SU-DHL-6 (cell line): ENCODE measurements around the gene ACACA.

Experiments
- H2AFZ ChIP-seq: fragments of 200-600 bp; sonication (generic); 2 replicates; pipeline ENCODE4 v1.6.1; 2014; ENCODE audit warnings: low read depth, mild to moderate bottlenecking, moderate library complexity, mixed read lengths, antibody characterized with exemption, low read length; ENCODE audit not compliant: severe bottlenecking
- H3F3A ChIP-seq: fragments of 200-600 bp; shearing (Covaris generic); 2 replicates; pipeline ENCODE4 v1.6.0; 2016; ENCODE audit warnings: antibody characterized with exemption, mild to moderate bottlenecking; ENCODE audit not compliant: insufficient read depth
- H3K27ac ChIP-seq: fragments of 200-600 bp; sonication (generic); 2 replicates; pipeline ENCODE4 v1.5.1; 2016; ENCODE audit warnings: low read depth, mild to moderate bottlenecking, low read length, moderate library complexity, mixed read lengths
- H3K27me3 ChIP-seq: fragments of 200-600 bp; sonication (generic), shearing (Covaris generic); 2 replicates; pipeline ENCODE4 v1.6.0; 2014; ENCODE audit warnings: mild to moderate bottlenecking, low read length
- H3K36me3 ChIP-seq: fragments of 200-600 bp; sonication (generic); 2 replicates; pipeline ENCODE4 v1.6.1; 2014; ENCODE audit warnings: mild to moderate bottlenecking, low read length, mixed read lengths
- H3K4me2 ChIP-seq: fragments of 300-600, 200-600 bp; shearing (Covaris generic), sonication (generic); 2 replicates; pipeline ENCODE4 v1.6.0; 2014; ENCODE audit warnings: low read length, low read depth, mild to moderate bottlenecking; ENCODE audit not compliant: poor library complexity, severe bottlenecking
- H3K4me3 ChIP-seq: fragments of 200-600 bp; sonication (generic); 2 replicates; pipeline ENCODE4 v1.5.1; 2014; ENCODE audit warnings: antibody characterized with exemption, low read length, mild to moderate bottlenecking, mixed read lengths; ENCODE audit not compliant: insufficient read depth, poor library complexity, severe bottlenecking
- H3K79me2 ChIP-seq: fragments of 200-600 bp; sonication (generic); 2 replicates; pipeline ENCODE4 v1.6.1; 2014; ENCODE audit warnings: mild to moderate bottlenecking, low read length, moderate library complexity; ENCODE audit not compliant: insufficient read depth
- H3K9ac ChIP-seq: fragments of 200-600 bp; sonication (generic); 2 replicates; pipeline ENCODE4 v1.7.0; 2014; ENCODE audit warnings: mild to moderate bottlenecking, low read length
- H3K9me2 ChIP-seq: fragments of 200-600 bp; sonication (generic); replicated peaks from 2 replicates; pipeline ENCODE4 v1.6.1; 2014; ENCODE audit warnings: low read length; ENCODE audit not compliant: insufficient read depth
- H3K9me3 ChIP-seq: fragments of 200-600 bp; sonication (generic); 2 replicates; pipeline ENCODE4 v1.6.1; 2014; ENCODE audit warnings: low read length, mixed read lengths; ENCODE audit not compliant: insufficient read depth
- H4K20me1 ChIP-seq: fragments of 200-600 bp; sonication (generic); 2 replicates; pipeline ENCODE4 v1.6.1; 2014; ENCODE audit warnings: low read depth, mild to moderate bottlenecking, antibody characterized with exemption, low read length, moderate library complexity, mixed read lengths
- CTCF ChIP-seq: fragments of 200-600 bp; sonication (generic); IDR thresholded peaks from one replicate; pipeline ENCODE4 v1.5.1; 2017; ENCODE audit warnings: antibody characterized with exemption, mild to moderate bottlenecking, low read length, moderate library complexity; ENCODE audit not compliant: insufficient read depth, poor library complexity, severe bottlenecking
- EZH2phosphoT487 ChIP-seq: fragments of 200-600 bp; sonication (generic), shearing (Covaris generic); conservative IDR thresholded peaks from 2 replicates; pipeline ENCODE4 v1.6.1; 2018; ENCODE audit warnings: mild to moderate bottlenecking, antibody characterized with exemption, low read length, moderate library complexity, mixed read lengths

ACACA gene

GRCh38 chr17:37310940-37311339, 95.7 kb downstream of the ACACA start:
- Histone ChIP-seq H3K27ac (no peak overlapping the region), H2AFZ (no peak overlapping the region), H3K4me2 (no peak overlapping the region), H3K36me3 (peaks cover 18% of the 10 kb centered on the region), H3K79me2 (peaks cover 36% of the 10 kb centered on the region), H3K4me3 (no peak overlapping the region), H3K9ac (no peak overlapping the region), H3K9me2 (no peaks in the 10 kb centered on the region), H3K27me3 (no peaks in the 10 kb centered on the region), H3F3A (0 out of 2 replicates have a peak, but pooled peaks cover 3% of the 10 kb centered on the region), H3K9me3 (no peaks in the 10 kb centered on the region), H4K20me1 (no peaks in the 10 kb centered on the region)
- TF ChIP-seq CTCF (no peak), EZH2phosphoT487 (no peak)

GRCh38 chr17:37309051-37309450, 97.6 kb downstream of the ACACA start:
- Histone ChIP-seq H4K20me1 (no peaks in the 10 kb centered on the region), H3K4me2 (no peak overlapping the region), H3F3A (0 out of 2 replicates have a peak, but pooled peaks cover 3% of the 10 kb centered on the region), H3K4me3 (no peak overlapping the region), H3K79me2 (peaks cover 31% of the 10 kb centered on the region), H2AFZ (no peak overlapping the region), H3K27me3 (no peaks in the 10 kb centered on the region), H3K9ac (no peak overlapping the region), H3K27ac (no peak overlapping the region), H3K36me3 (peaks cover 18% of the 10 kb centered on the region), H3K9me3 (no peaks in the 10 kb centered on the region), H3K9me2 (no peaks in the 10 kb centered on the region)
- TF ChIP-seq CTCF, result no peak
- TF ChIP-seq EZH2phosphoT487, result no peak

GRCh38 chr17:37305406-37305905, 101.2 kb downstream of the ACACA start:
- no peak overlapping the region for H3K27ac ChIP-seq
- peaks cover 13% of the 10 kb centered on the region for H3K36me3 ChIP-seq
- 0 out of 2 replicates have a peak, but pooled peaks cover 7% of the 10 kb centered on the region for H3F3A ChIP-seq

More at GRCh38 chr17:37305406-37305905, 101.2 kb downstream of the ACACA start:
- H4K20me1 ChIP-seq, result no peaks in the 10 kb centered on the region
- H3K9me2 ChIP-seq, result no peaks in the 10 kb centered on the region
- H3K4me2 ChIP-seq, result no peak overlapping the region
- no peaks in the 10 kb centered on the region for H3K9me3 ChIP-seq
- no peaks in the 10 kb centered on the region for H3K27me3 ChIP-seq
- no peak overlapping the region for H2AFZ ChIP-seq
- no peak for TF ChIP-seq CTCF
- TF ChIP-seq EZH2phosphoT487, result no peak
- no peak overlapping the region for H3K4me3 ChIP-seq
- no peak overlapping the region for H3K9ac ChIP-seq
- H3K79me2 ChIP-seq, result peaks cover 21% of the 10 kb centered on the region
